MM.1S (cell line): Measurements from ENCODE around the gene OR51V1.
"Not testable (repeated sequence)": the region's sequence is repeated elsewhere in the genome, so short reads cannot be mapped to it uniquely, and the experiment has no call there.

ENCODE experiments used
- DNase-seq: peaks from one replicate; pipeline ENCODE4 v3.0.0-alpha.2; 2015
- H2AFZ ChIP-seq: fragments of 300-600 bp; sonication (generic); 2 replicates; pipeline ENCODE4 v1.6.0; 2016; ENCODE audit warnings: antibody characterized with exemption, low read length
- H3F3A ChIP-seq: fragments of 300-600 bp; sonication (generic); 2 replicates; pipeline ENCODE4 v1.6.1; 2016; ENCODE audit warnings: mild to moderate bottlenecking, antibody characterized with exemption, low read length, moderate library complexity, mixed read lengths; ENCODE audit not compliant: insufficient read depth
- H3K27ac ChIP-seq: fragments of 300-600 bp; sonication (generic); 2 replicates; pipeline ENCODE4 v1.5.1; 2016; ENCODE audit warnings: mild to moderate bottlenecking, low read length
- H3K27me3 ChIP-seq: fragments of 300-600 bp; sonication (generic); replicated peaks from 2 replicates; pipeline ENCODE4 v1.6.0; 2016; ENCODE audit warnings: low read length; ENCODE audit not compliant: insufficient read depth
- H3K36me3 ChIP-seq: fragments of 300-600 bp; sonication (generic); replicated peaks from 2 replicates; pipeline ENCODE4 v1.6.1; 2016; ENCODE audit warnings: mild to moderate bottlenecking, low read length, mixed read lengths; ENCODE audit not compliant: insufficient read depth
- H3K4me1 ChIP-seq: fragments of 300-600 bp; sonication (generic); 2 replicates; pipeline ENCODE4 v1.6.1; 2016; ENCODE audit warnings: low read length, mixed read lengths
- H3K4me2 ChIP-seq: fragments of 300-600 bp; sonication (generic); 2 replicates; pipeline ENCODE4 v1.6.0; 2016; ENCODE audit warnings: low read depth, low read length
- H3K4me3 ChIP-seq: fragments of 300-600 bp; sonication (generic); 2 replicates; pipeline ENCODE4 v1.5.1; 2016; ENCODE audit warnings: low read length, mixed read lengths
- H3K79me2 ChIP-seq: fragments of 300-600 bp; sonication (generic); 2 replicates; pipeline ENCODE4 v1.6.1; 2016; ENCODE audit warnings: mixed run types, low read length, mixed read lengths
- H3K9ac ChIP-seq: fragments of 300-600 bp; sonication (generic); 2 replicates; pipeline ENCODE4 v1.6.1; 2016; ENCODE audit warnings: low read length, mixed read lengths
- H3K9me2 ChIP-seq: fragments of 300-600 bp; sonication (generic); replicated peaks from 2 replicates; pipeline ENCODE4 v1.6.1; 2016; ENCODE audit warnings: mild to moderate bottlenecking, low read length, mixed read lengths; ENCODE audit not compliant: insufficient read depth
- H3K9me3 ChIP-seq: fragments of 300-600 bp; sonication (generic); replicated peaks from 2 replicates; pipeline ENCODE4 v1.6.1; 2016; ENCODE audit warnings: mild to moderate bottlenecking, low read length, mixed read lengths; ENCODE audit not compliant: insufficient read depth
- H4K20me1 ChIP-seq: fragments of 300-600 bp; sonication (generic); 2 replicates; pipeline ENCODE4 v1.6.1; 2016; ENCODE audit warnings: mild to moderate bottlenecking, low read length, moderate library complexity, mixed read lengths; ENCODE audit not compliant: insufficient read depth
- CTCF ChIP-seq: fragments of 300-600 bp; sonication (generic); IDR thresholded peaks from 2 replicates; pipeline ENCODE4 v1.5.1; 2016; ENCODE audit warnings: antibody characterized with exemption, low read length, mixed read lengths
- EZH2 ChIP-seq: fragments of 300-600 bp; sonication (generic); optimal IDR thresholded peaks from 2 replicates; pipeline ENCODE3; 2017; ENCODE audit warnings: low read depth, mild to moderate bottlenecking, antibody characterized with exemption, low read length, mixed read lengths
- EZH2phosphoT487 ChIP-seq: fragments of 300-600 bp; sonication (generic); IDR thresholded peaks from 2 replicates; pipeline ENCODE4 v1.6.1; 2018; ENCODE audit warnings: antibody characterized with exemption, low read length

OR51V1 gene

GRCh38 chr11:5171856-5172255 is 28.6 kb downstream of the OR51V1 start:
- TF ChIP-seq CTCF = no peak
- TF ChIP-seq EZH2phosphoT487 = no peak
- no peak for TF ChIP-seq EZH2
- no peak for DNase-seq
- H3K79me2 ChIP-seq = no peaks in the 10 kb centered on the region
- H2AFZ ChIP-seq = no peak overlapping the region
- no peaks in the 10 kb centered on the region for H3K9me2 ChIP-seq
- H3F3A ChIP-seq = no peaks in the 10 kb centered on the region
- no peaks in the 10 kb centered on the region for H3K36me3 ChIP-seq
- H4K20me1 ChIP-seq = no peaks in the 10 kb centered on the region
- H3K4me1 ChIP-seq = no peaks in the 10 kb centered on the region
- no peaks in the 10 kb centered on the region for H3K9me3 ChIP-seq
- no peak overlapping the region for H3K9ac ChIP-seq
- no peak overlapping the region for H3K4me2 ChIP-seq
- no peak overlapping the region for H3K4me3 ChIP-seq
- no peaks in the 10 kb centered on the region for H3K27me3 ChIP-seq
- no peak overlapping the region for H3K27ac ChIP-seq

GRCh38 chr11:5165898-5166297 is 34.6 kb downstream of the OR51V1 start:
- H3K27me3 ChIP-seq, H3K4me3 ChIP-seq, H3K9me3 ChIP-seq, H3K4me2 ChIP-seq, H2AFZ ChIP-seq, H3K4me1 ChIP-seq, H3K9ac ChIP-seq, H3K36me3 ChIP-seq, H4K20me1 ChIP-seq, DNase-seq, H3F3A ChIP-seq, H3K9me2 ChIP-seq, H3K79me2 ChIP-seq, H3K27ac ChIP-seq: not testable (repeated sequence)

DNA sequence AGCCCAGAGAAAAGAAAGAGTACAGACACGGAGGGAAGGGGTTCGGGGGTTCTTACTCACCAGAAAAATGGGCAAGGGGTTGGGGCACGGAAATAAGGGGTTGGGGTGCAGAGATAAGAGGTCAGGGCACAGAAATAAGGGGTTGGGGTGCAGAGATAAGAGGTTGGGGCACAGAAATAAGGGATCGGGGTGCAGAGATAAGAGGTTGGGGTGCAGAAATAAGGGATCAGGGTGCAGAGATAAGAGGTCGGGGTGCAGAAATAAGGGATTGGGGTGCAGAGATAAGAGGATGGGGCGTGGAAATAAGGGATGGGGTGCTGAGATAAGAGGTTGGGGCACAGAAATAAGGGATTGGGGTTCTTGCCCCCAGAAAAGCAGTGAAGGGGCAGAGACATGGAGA is 35.7 kb downstream of the OR51V1 start:
- not testable (repeated sequence) for H3K4me1 ChIP-seq, H3K9ac ChIP-seq, H3K27me3 ChIP-seq, H4K20me1 ChIP-seq, H3K4me2 ChIP-seq, H3K36me3 ChIP-seq, DNase-seq, H3K27ac ChIP-seq, H2AFZ ChIP-seq, H3F3A ChIP-seq, H3K4me3 ChIP-seq, H3K9me2 ChIP-seq, H3K79me2 ChIP-seq, H3K9me3 ChIP-seq

DNA sequence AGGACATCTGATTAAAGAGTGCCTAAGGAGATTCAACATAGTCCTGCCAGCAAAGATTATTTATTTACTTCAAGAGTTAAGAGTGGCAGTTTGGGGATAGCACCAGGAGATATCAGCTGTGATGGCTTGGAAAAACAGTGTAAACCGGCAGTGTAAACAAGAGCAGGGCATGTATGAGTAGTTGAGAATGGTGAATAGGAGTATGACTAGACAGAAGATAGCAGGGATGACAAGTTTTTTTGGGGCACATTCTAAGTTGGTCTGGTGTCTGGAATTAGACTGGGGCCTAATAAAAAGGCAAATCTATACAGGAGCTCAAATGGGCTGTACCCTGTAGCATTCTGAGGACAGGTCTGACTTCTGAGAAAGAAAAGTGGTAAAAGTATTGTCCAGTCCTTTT is 39.4 kb downstream of the OR51V1 start:
- not testable (repeated sequence) for H3K4me3 ChIP-seq, H3F3A ChIP-seq, H3K27me3 ChIP-seq, H3K36me3 ChIP-seq, H3K9me3 ChIP-seq, H4K20me1 ChIP-seq, H3K9ac ChIP-seq, H3K4me2 ChIP-seq, H3K9me2 ChIP-seq, H3K27ac ChIP-seq, H2AFZ ChIP-seq, DNase-seq, H3K4me1 ChIP-seq, H3K79me2 ChIP-seq

DNA sequence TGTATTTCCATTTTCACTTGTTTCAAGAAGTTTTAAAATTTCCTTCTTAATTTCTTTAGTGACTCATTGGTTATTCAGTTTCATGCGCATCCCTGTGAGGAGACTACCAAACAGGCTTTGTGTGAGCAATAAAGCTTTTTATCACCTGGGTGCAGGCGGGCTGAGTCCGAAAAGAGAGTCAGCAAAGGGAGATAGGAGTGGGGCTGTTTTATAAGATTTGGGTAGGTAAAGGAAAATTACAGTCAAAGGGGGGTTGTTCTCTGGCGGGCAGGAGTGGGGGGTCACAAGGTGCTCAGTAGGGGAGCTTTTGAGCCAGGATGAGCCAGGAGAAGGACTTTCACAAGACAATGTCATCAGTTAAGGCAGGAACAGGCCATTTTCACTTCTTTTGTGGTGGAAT is 40.3 kb downstream of the OR51V1 start:
- H3K79me2 ChIP-seq = not testable (repeated sequence)

More for the DNA sequence above, 40.3 kb downstream of the OR51V1 start:
- H2AFZ ChIP-seq, H3K9me2 ChIP-seq, H3F3A ChIP-seq, DNase-seq, H3K4me3 ChIP-seq, H3K27ac ChIP-seq, H3K4me2 ChIP-seq, H3K9me3 ChIP-seq, H3K9ac ChIP-seq, H4K20me1 ChIP-seq, H3K4me1 ChIP-seq, H3K27me3 ChIP-seq, H3K36me3 ChIP-seq: not testable (repeated sequence)
